HG03097 (cell line): Measurements from ENCODE around the gene LAG3.

ENCODE experiments used
- ATAC-seq: cut with Tn5 transposase; IDR thresholded peaks from one replicate; pipeline ENCODE4 v1.9.1; 2021; ENCODE audit not compliant: unreplicated experiment, low FRiP score

Gene LAG3

GRCh38 chr12:6771091-6771495, 1.2 kb upstream of the LAG3 start:
- ATAC-seq, result no peak

- ATAC-seq, result no peak
Measured at GRCh38 chr12:6771509-6772330, 600 bp upstream of the LAG3 start.

GRCh38 chr12:6772726-6773589, 638 bp downstream of the LAG3 start:
- no peak for ATAC-seq

- no peak for ATAC-seq
Measured at GRCh38 chr12:6773590-6774351, 1.5 kb downstream of the LAG3 start.

- no peak for ATAC-seq
Measured at GRCh38 chr12:6774499-6775062, 2.3 kb downstream of the LAG3 start.

GRCh38 chr12:6775185-6776174, 3.2 kb downstream of the LAG3 start:
- ATAC-seq, result no peak

- ATAC-seq, result no peak
Measured at GRCh38 chr12:6777386-6777785, 5.1 kb downstream of the LAG3 start.

GRCh38 chr12:6778217-6778573, 5.9 kb downstream of the LAG3 start:
- ATAC-seq, result no peak

- ATAC-seq, result no peak
Measured at GRCh38 chr12:6778574-6779550, 6.5 kb downstream of the LAG3 start.

GRCh38 chr12:6779708-6780432, 7.5 kb downstream of the LAG3 start:
- ATAC-seq, result no peak

- no peak for ATAC-seq
Measured at GRCh38 chr12:6780573-6780972, 8.3 kb downstream of the LAG3 start.

GRCh38 chr12:6782119-6782518, 9.8 kb downstream of the LAG3 start:
- ATAC-seq, result no peak

- no peak for ATAC-seq
Measured at GRCh38 chr12:6782850-6783566, 10.7 kb downstream of the LAG3 start.

GRCh38 chr12:6783828-6784227, 11.5 kb downstream of the LAG3 start:
- ATAC-seq, result no peak

GRCh38 chr12:6784296-6784695, 12.0 kb downstream of the LAG3 start:
- no peak for ATAC-seq

GRCh38 chr12:6784761-6785160, 12.4 kb downstream of the LAG3 start:
- ATAC-seq, result no peak

- ATAC-seq, result no peak
Measured at GRCh38 chr12:6786416-6787094, 14.2 kb downstream of the LAG3 start.
